ENCODE results near the gene SPHKAP.

Gene SPHKAP

DNA sequence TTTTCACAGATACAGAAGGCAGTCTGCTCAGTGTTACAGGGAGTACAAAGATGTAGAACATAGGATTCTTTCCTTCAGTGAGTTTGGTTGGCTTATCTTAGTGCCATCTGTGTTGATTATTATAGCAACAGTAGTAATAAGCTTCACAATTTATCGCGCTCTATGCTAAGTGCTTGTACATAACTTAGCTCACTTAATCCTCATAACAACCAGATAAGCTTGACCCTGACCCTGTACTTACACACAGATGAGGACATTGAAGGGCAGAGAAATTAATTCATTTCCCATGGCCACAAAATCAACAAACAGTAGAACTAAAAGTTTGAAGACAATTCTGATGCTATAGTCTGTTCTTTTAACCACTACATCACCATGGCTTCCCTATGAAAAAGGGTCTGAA is 121.8 kb downstream of the SPHKAP start:
- Mint-ChIP-seq H3K4me1 (no peaks in the 10 kb centered on the region), H3K9me3 (no peaks in the 10 kb centered on the region), H3K36me3 (ENCODE audit: low read depth) (no peaks in the 10 kb centered on the region), H3K27ac (no peak overlapping the region), H3K4me3 (no peak overlapping the region), H3K27me3 (ENCODE audit: low read depth, poor library complexity) (peaks cover 11% of the 10 kb centered on the region)
- TF ChIP-seq, protein P1, sequence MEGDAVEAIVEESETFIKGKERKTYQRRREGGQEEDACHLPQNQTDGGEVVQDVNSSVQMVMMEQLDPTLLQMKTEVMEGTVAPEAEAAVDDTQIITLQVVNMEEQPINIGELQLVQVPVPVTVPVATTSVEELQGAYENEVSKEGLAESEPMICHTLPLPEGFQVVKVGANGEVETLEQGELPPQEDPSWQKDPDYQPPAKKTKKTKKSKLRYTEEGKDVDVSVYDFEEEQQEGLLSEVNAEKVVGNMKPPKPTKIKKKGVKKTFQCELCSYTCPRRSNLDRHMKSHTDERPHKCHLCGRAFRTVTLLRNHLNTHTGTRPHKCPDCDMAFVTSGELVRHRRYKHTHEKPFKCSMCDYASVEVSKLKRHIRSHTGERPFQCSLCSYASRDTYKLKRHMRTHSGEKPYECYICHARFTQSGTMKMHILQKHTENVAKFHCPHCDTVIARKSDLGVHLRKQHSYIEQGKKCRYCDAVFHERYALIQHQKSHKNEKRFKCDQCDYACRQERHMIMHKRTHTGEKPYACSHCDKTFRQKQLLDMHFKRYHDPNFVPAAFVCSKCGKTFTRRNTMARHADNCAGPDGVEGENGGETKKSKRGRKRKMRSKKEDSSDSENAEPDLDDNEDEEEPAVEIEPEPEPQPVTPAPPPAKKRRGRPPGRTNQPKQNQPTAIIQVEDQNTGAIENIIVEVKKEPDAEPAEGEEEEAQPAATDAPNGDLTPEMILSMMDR (IDR thresholded peaks at IDR 0.05), result no peak
- no peak for DNase-seq

DNA sequence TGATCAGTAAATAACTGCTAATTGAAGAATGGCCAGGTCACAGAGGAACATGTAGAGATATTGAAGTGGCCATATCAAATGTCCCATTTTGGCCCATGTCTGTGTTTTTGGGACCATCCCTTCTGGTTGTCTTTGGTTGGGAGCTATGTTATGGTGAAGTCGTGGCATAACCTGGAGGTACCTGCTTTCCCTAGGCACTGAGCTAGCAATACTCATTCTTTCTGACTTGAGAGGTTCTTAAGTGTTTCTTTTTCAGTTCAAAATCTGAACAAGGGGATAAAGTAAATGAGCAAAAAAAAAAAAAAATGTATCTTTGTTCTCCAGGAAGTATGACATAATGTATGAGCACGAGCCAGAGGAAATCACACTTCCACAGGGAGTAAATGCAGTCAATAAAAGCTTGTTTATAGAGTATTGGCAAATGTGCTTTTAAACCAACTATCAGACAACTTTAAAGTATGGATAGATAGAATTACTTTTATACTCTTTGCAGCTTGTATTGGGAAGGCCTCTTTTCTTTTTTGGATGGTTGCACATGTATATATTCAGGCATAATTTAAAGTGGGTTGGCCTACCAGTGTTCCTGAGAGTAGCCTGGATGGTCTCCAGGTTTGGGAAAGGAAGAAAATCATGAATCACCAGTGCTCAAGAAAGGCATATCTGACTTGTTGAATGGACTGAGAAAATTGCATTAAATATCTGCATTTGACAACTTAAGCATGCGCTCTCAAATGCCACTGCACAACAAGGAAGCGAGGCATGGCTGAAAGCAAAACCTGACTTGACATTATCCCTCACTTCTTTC is 125.0 kb downstream of the SPHKAP start:
- TF ChIP-seq, protein P1 (IDR thresholded peaks at IDR 0.05), result no peak
- Mint-ChIP-seq H3K36me3 (ENCODE audit: low read depth) (no peaks in the 10 kb centered on the region), H3K27me3 (ENCODE audit: low read depth, poor library complexity) (peaks cover 17% of the 10 kb centered on the region), H3K27ac (no peak overlapping the region), H3K9me3 (no peaks in the 10 kb centered on the region), H3K4me3 (no peak overlapping the region), H3K4me1 (no peaks in the 10 kb centered on the region)
- DNase-seq, result no peak

DNA sequence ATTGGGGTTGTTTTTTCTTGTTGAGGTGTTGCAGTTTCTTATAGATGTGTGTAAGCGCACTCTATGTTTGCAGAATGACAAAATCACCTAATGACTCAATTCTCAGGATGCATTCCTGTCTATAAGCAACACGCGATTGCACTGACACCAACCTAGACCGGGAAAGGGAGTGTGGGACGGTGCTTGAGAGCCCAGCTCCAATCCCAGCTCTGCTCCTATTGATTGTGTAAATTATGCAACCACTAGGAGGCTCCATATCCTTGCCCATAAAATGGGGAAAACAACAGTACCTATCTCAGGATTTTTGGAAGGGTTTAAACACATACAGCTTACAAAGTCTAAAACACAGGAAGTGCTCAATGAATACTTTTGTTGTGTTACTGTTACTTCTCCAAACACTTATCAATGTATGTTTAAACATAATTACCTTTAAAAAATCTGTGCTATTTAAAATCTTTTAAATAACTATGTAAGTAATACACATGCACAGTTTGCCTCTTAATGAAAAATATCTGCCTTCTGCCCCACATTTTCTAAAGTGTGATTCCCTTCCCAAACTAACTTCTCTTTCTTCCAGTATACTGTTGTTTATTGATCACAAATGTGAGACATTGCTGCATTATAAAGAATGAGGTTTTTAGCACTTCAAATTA is 132.5 kb downstream of the SPHKAP start:
- DNase-seq, result peak; percentile 35
- Mint-ChIP-seq H3K9me3 (no peaks in the 10 kb centered on the region), H3K27ac (no peak overlapping the region), H3K36me3 (ENCODE audit: low read depth) (no peaks in the 10 kb centered on the region), H3K27me3 (ENCODE audit: low read depth, poor library complexity) (peaks cover 10% of the 10 kb centered on the region), H3K4me3 (no peak overlapping the region), H3K4me1 (no peaks in the 10 kb centered on the region)
- TF ChIP-seq, protein P1 (IDR thresholded peaks at IDR 0.05), result peak; percentile 61

DNA sequence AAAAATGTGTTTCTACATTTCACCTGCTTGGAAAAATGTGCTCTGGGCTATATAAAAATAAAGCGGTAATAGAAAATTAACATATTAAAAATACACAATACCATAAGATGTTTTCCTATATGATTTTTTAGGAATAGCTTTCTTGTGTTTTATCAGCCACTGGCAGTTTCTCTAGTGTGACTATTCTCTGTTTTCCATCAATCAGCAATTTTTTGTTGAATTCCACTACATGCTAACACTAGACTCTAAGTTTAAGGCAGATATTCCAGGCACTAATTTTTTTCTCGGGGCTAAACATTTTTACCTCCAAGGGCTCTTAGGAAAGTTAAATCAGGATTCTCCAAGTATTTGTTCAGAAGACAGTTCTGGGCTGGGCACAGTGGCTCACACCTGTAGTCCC is 140.5 kb downstream of the SPHKAP start:
- no peaks in the 10 kb centered on the region for H3K36me3 Mint-ChIP-seq (ENCODE audit: low read depth)
- no peak overlapping the region for H3K4me3 Mint-ChIP-seq
- peaks cover 4% of the 10 kb centered on the region for H3K4me1 Mint-ChIP-seq
- H3K27ac Mint-ChIP-seq, result no peak overlapping the region
- TF ChIP-seq, protein P1 (IDR thresholded peaks at IDR 0.05), result no peak
- H3K27me3 Mint-ChIP-seq (ENCODE audit: low read depth, poor library complexity), result no peaks in the 10 kb centered on the region
- H3K9me3 Mint-ChIP-seq, result no peaks in the 10 kb centered on the region
- no peak for DNase-seq

DNA sequence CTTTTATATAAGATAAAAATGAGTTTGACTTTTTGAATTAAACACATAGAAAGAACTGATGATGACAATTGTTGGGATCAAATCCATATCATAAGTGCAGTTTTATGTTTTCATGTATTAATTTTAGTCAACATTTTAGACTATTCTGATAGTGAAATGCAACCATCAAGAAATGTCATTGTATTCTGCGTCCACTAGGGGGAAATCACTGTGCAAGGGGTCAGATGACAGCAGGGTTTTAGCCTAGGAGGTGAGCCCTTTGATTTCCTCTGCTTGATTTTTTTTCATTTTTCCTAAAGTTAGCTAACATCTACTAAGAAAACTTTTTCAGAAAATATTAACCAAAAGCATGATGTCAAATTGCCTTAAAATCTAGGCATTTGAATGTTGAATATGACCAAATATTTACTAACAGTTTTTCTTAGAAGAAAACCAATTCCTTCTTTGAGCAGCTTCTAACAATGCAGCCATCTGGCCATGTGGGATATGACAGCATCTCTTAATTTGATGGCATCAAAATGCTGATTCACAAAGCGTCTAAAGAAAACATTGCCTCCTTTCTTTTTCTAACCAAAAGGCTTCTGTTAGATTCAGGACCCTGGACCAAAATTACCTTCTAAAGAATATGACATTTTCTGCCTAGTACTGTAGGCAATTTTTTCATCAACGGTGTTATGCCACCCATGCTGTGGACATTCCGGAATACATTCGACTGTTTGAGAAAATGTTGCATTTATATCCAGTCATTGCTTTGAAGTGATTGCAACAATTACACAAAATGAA is 141.5 kb downstream of the SPHKAP start:
- peak; percentile 13 for DNase-seq
- Mint-ChIP-seq H3K9me3 (no peaks in the 10 kb centered on the region), H3K4me1 (peaks cover 4% of the 10 kb centered on the region), H3K4me3 (no peak overlapping the region), H3K27ac (no peak overlapping the region), H3K36me3 (ENCODE audit: low read depth) (no peaks in the 10 kb centered on the region), H3K27me3 (ENCODE audit: low read depth, poor library complexity) (no peaks in the 10 kb centered on the region)
- TF ChIP-seq, protein P1 (IDR thresholded peaks at IDR 0.05), result peak; percentile 80

All from nephron progenitor cell (in vitro differentiated cells).